ENCODE data around the gene RNF40. TPM values are rescaled to one million over a fixed set of nuclear protein-coding genes. Genes with fewer than 3 reads are reported as not detected.

Gene RNF40
- total and polyA plus RNA-seq, 2 of the 8 experiments (the other 6 are each of a cell fraction or from before 2014, with no cell fraction given): 38.5 to 68.7 TPM

GRCh38 chr16:30786936-30787612, 25.0 kb downstream of the RNF40 start, which contains the start of gene ZNF629 (continued):
- peak; percentile 87 for TF ChIP-seq TAF7 (optimal IDR thresholded peaks at IDR 0.05; ENCODE audit: borderline replicate concordance, low read depth, low read length)

All from H1 (cell line).